Measurements from ENCODE around the gene TSPAN10. TPM values are rescaled to one million over a fixed set of nuclear protein-coding genes. Genes with fewer than 3 reads are reported as not detected.

TSPAN10 gene
- total and polyA plus RNA-seq, 9 of the 15 experiments (the other 6 are each of a cell fraction or from before 2014, with no cell fraction given): 0.05 to 0.31 (median 0.13) TPM; not detected in 1

GRCh38 chr17:81684442-81684911 lies 47.5 kb downstream of the TSPAN10 start (continued):
- TF ChIP-seq SIX5 (IDR thresholded peaks at IDR 0.05; ENCODE audit: borderline replicate concordance in 1 of 2, insufficient read depth in 1 of 2, low read depth in 1 of 2, low read length in 2 of 2) (no peak), TCFL5 (CRISPR knock-in tag; conservative IDR thresholded peaks at IDR 0.05) (no peak), MEF2A (IDR thresholded peaks at IDR 0.05; ENCODE audit: control insufficient read depth, low read depth, low read length) (no peak), TARDBP (IDR thresholded peaks at IDR 0.05) (no peak), ZNF174 (CRISPR knock-in tag; IDR thresholded peaks at IDR 0.05) (no peak), TBP (optimal IDR thresholded peaks at IDR 0.05; ENCODE audit: low read depth, low read length) (peak; percentile 9), TEAD1 (CRISPR knock-in tag; IDR thresholded peaks at IDR 0.05) (0 out of 4 replicates have a peak, but pooled peaks of 1 of the 2 experiments have one; percentile 42), ZNF740 (CRISPR knock-in tag; IDR thresholded peaks at IDR 0.05) (0 out of 2 replicates have a peak, but pooled peaks have one; percentile 22), ZNF740 (tag; IDR thresholded peaks at IDR 0.05) (no peak), FOXP4 (CRISPR knock-in tag; IDR thresholded peaks at IDR 0.05; ENCODE audit: borderline replicate concordance) (peak; percentile 64; the same call in 1 of the 2 replicates), RB1 (IDR thresholded peaks at IDR 0.05; ENCODE audit: low read depth) (no peak), FOXA3 (CRISPR knock-in tag; conservative IDR thresholded peaks at IDR 0.05 in 1 of 2, IDR thresholded peaks at IDR 0.05 in 1 of 2) (peak in 1 of 2 experiments; percentile 82; a peak in 2 of 4 replicates), ZNF232 (CRISPR knock-in tag; IDR thresholded peaks at IDR 0.05) (peak; percentile 63; the same call in 1 of the 2 replicates), CREB1 (IDR thresholded peaks at IDR 0.05) (no peak), CREB1 (CRISPR knock-in tag; IDR thresholded peaks at IDR 0.05) (peak; percentile 37; the same call in 1 of the 2 replicates), GABPB2 (CRISPR knock-in tag; conservative IDR thresholded peaks at IDR 0.05) (no peak), NFRKB (IDR thresholded peaks at IDR 0.05; ENCODE audit: low read depth) (0 out of 2 replicates have a peak, but pooled peaks have one; percentile 55)
